Mesenteric fat pad (tissue), 1 donor: ENCODE measurements around the gene DMXL1. TPM values are rescaled to one million over a fixed set of nuclear protein-coding genes. Genes with fewer than 3 reads are reported as not detected.

Experiments
- DNase-seq: peaks from one replicate; pipeline ENCODE4 v3.0.0-alpha.2; 2020; ENCODE audit warnings: low spot score
- long read RNA-seq: library from polyadenylated mRNA; unstranded; transcript quantifications from one replicate; pipeline ENCODE4 v2.0.0, GENCODE V29; 2020
- total RNA-seq: library from RNA; stranded (reverse); fragmentation: NEBNext Ultra II Directional; extraction: Animal tissue kit (Norgen Biotek cat#: 25700); gene quantifications from one replicate; pipeline ENCODE4 v1.2.1, GENCODE V29; 2021
- donor health status: DM: yes; HTN: yes; CAD: no.

The DMXL1 gene, protein sequence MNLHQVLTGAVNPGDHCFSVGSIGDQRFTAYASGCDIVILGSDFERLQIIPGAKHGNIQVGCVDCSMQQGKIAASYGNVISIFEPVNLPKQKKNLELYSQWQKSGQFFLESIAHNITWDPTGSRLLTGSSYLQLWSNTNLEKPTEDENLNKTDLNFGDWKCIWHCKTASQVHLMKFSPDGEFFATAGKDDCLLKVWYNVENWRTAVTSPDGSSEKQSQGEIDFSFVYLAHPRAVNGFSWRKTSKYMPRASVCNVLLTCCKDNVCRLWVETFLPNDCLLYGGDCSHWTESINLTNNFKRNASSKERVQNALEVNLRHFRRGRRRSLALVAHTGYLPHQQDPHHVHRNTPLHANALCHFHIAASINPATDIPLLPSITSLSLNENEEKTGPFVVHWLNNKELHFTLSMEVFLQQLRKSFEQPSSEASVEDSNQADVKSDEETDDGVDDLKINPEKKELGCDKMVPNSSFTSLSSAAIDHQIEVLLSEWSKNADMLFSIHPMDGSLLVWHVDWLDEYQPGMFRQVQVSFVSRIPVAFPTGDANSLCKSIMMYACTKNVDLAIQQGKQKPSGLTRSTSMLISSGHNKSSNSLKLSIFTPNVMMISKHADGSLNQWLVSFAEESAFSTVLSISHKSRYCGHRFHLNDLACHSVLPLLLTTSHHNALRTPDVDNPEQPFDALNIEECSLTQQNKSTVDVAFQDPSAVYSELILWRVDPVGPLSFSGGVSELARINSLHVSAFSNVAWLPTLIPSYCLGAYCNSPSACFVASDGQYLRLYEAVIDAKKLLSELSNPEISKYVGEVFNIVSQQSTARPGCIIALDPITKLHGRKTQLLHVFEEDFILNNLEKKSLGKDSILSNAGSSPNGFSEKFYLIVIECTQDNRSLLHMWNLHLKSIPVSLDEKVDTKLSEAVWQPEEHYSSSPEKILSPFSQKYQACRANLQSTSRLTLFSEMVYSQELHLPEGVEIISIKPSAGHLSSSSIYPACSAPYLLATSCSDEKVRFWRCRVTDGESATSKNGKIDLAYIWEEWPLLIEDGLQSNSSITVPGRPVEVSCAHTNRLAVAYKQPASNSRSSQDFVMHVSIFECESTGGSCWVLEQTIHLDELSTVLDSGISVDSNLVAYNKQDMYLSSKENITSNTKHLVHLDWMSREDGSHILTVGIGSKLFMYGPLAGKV (N-terminal part only)
- 57.0 TPM for total RNA-seq
- long read RNA-seq, partial matches to known transcripts, result 23 of 28 reads
- long read RNA-seq, other reads (novel, unspliced or antisense), result 5 of 28 reads

DNA sequence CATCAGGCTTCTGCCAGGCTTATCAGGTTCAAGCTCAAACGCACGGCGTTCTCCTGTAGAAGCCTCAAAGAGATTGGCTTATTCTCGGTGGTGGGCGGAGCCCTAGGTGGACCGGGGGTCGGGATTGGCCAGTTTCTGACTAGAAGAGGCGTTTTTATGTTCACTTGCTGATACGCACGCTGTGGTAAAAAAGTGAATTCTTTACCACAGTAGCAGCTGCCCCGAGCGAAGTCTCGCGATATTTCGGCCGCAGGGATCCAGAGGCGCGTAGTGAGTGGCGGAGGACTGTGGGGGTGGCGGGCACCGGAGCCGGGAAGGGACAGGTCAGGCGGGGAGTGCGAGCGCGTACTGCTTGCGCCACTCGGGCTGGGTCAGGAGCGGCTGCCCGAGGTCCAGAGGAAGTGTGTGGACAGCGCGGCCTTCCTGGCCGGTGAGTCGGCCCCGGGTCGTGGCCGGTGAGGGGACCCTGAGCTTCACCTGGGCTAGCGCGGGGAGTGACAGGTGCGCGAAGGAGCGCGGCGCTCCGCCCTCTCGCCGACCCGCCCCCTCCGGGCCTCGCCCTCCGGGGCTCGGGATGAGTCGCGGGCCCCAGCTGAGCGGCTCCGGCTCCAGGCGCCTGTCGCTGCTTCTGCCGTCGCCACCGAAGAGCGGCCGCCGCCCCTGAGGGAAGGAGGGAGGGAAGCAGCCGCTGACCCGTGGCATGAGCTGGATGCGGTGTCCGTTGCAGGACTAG is at the start of gene DMXL1:
TSS of gene DMXL1 (plus strand) at position 260 of the 733 bp plus-strand sequence. CDS start 483 bp downstream, outside the sequence.
- DNase-seq, result peak; percentile 99

DNA sequence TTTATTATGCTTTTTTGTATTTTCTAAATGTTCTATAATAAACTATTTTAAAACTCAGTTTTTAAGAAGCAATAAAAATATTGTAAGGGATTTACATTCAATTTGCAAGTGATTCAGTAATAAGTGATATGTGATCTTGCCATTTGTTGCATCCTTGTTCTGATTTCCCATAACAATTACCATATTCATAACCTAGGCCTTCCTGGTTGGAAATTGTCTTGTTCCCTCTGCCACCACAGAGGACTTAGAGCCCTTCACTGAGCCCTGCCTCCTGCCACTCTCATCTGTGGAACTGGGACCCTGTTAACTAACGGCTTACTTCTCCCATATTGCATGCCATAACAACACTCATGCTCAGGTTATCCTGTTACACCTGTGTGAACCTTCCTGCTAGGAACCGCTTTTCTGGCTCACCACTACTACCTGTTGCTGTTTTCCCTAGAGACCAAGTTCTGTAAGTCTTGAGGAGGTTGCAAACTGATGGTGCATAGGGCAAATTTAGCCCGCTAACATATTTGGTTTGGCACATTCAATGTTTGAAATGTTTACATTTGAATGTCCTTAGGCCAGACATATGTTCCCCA is 49.6 kb upstream of the DMXL1 start:
- no peak for DNase-seq

DNA sequence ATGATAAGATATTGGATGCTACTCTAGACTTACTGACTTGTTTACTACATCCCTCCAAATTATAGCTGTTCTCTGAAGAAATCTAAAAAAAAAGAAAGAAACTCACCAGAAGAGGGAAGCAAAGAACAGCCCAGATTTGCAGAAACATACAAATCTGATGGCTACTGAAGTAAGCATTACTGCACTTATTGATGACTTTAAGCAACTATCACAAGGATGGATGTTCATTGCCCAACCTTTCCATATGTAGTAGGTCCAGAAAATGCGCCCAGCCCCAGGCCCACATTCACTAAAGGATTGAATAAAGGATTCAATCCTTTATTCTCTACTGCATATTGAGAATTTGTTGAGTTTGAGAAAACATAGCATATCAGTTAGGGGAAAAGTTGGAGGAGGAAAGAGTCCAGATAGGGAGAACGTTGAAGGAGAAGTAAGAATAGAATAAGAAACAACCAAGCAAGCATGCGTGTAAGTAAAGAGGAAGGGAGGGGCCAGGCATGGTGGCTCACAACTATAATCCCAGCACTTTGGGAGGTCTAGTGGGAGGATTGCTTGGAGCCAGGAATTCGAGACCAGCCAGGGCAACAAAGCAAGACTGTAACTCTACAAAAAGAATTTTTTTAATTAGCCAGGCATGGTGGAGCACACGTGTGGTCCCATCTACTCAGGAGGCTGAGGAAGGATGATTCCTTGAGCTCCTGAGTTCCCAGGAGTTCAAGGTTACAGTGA is 48.7 kb upstream of the DMXL1 start:
- no peak for DNase-seq

DNA sequence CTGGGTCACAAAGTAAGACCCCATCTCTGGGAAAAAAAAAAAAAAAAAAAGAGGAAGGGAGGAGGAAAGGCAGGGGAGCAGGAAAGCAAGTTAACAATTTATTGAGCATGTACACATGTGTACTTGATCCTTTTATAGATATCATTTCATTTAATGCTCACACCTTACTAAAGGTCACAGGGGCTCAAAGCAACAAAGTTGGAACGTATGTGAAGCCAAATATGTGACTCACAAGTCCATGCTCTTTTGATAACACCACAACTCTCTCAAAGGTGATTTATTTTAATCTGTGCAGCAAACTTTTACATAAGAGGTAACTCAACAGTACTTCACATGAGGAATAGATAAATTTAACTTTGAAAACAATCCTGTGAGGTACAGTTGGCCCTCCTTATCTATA is 48.1 kb upstream of the DMXL1 start:
- DNase-seq, result no peak

DNA sequence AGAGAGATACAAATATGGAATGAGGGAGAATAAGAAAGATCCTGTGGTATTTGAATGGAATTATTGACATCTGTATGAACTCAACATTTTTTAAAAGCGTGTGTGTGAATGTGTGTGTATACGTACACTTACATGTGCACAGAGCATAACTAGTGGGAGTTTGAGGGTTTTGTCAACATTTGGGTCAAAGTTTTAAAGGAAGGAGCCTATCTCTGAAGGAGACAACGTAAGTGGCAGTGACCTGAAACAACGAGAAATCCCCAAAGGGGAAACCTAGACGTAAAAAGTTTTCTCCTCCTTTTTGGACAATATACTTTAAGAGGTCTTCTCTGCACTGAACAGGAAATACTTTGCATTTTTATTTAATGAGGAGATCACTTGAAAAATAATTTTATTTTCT is 42.3 kb upstream of the DMXL1 start:
- DNase-seq, result no peak

DNA sequence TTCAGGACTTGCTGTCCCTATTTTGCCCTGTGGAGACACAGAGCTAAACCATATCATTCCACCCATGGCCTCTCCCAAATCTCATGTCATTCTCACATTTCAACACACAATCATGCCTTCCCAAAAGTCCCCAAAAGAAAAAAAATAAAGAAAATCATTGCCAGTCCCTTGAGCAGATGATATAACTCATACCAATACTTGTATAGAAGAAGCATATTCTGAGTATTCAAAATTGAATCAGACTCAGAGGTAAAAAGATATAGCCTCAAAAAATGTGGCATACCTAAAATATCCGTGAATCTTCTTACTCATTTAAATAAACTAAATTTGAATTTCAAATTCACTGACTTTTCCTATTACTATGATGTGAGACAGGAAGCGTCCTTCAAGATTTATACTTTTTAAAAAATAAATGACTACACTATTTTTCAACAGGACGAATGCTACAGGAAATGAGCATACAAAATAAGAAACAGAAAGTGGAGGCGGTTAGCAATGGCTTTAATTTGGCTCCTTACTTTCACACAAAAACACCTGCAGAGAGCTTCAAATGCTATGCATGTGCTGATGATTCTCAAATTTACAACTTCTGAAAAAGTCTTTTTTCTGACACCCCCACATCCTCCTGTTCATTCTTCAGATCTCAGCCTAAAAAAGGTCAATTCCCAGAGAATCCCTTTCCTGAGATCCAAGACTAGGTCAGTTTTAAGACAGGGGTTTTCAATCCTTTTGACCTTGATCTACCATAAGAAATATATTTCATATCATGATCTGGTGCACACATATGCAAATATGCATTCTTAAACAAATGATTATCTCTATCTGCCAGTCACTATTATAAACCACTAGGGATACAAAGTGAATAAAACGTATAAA is 39.6 kb upstream of the DMXL1 start:
- no peak for DNase-seq

DNA sequence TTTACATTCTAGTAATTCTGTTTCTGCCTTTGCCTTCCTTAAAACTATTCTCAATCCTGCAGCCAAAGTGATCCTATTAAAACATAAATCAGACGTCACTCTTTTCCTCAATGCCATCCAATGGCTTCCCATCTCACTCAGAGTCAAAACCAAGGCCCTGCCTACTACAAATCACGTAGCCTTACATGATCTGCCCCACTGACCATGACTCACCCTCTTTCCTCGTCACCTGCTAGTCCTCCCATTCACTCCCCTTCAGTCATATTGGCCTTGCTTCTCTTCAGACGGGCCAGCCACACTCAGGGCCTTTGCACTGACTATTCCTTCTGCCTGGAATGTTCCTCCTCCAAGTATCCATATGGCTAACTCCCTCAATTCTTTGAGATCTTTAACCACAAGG is 39.0 kb upstream of the DMXL1 start:
- no peak for DNase-seq

DNA sequence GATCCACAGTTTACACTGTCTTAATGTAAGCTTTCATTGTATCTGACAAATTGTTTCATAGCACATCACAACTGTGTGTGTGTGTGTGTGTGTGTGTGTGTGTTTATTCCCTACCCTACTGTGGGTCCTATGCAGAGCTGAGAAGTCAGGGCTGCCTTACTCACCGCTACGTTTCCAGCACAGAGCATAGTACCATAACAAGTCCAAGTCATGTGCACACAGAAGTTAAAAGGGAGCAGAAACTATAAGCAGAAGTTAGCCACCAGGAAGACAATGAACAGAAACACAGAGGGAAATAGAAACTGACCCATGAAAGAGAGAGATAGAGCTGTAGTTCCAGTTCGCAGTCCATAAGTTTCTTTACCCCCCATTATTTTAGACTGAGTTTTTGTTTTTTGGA is 38.2 kb upstream of the DMXL1 start:
- DNase-seq, result no peak

DNA sequence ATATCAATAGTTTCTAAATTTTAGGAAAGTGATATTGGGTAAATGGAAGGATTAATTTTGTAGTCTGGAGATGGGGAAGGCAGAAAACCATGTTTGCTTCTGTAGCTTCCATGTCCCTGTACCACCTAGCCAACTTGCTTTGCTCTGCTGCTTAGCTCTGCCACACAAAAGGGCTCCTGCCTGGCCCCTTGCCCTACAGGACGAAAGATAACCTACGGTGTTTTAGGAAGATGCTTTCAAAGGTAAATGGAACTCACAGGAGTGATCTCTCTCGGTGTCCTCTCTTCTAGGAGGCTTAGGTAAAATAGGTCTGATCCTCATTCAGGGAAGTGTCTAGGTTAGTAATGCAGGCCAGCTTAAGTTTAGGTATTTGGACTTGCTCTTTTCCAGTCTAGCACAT is 37.8 kb upstream of the DMXL1 start:
- DNase-seq, result no peak

DNA sequence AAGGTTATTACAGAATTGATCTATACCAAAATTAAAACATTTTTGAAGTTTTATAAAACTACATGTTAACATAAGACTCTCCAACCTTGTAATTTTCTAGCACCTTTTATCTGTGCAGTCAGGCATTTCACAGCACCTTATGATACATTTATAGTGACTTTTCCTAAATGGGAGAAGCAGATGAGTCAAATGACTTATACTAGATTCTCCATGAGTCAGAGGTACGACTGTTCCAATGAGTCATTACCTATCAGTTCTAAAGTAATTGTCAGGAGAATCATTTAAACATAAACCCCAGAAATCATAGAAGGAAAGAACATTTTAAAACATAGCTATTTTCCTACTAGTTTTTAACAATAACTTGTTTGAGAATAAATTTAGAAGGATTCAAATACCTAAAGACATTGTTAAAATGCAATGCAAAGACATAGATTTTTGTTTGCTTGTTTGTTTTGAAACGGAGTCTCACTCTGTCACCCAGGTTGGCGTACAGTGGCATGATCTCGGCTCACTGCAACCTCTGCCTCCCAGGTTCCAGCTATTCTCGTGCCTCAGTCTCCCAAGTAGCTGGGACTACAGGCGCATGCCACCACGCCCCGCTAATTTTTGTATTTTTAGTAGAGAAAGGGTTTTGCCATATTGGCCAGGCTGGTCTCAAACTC is 34.7 kb upstream of the DMXL1 start:
- DNase-seq, result no peak

DNA sequence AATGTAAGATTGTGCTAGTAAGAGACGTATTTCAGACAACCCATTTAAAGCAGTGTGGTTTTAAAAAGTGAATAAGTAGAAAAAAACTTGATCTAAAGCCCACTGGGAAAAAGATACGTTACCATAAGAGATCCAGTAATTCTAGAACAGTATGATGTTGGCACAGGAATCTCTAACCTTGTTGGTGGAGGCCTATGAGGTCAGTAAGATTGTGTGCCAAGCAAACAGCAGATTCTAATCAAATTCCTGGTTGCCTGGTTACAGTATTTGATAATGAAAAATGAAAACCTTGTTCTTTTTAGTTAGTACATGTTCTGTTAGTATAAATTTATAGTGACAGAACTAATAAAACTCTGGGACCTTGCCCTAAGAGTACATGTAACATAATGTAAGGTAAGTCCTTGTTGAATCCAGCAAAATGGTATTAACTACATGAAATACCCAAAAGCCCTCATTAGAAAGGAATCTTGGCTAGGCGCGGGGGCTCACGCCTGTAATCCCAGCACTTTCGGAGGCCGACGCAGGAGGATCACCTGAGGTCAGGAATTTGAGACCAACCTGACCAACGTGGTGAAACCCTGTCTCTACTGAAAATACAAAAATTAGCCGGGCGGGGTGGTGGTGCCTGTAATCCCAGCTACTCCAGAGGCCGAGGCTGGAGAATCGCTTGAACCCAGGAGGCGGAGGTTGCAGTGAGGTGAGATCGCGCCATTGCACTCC is 33.2 kb upstream of the DMXL1 start:
- no peak for DNase-seq

DNA sequence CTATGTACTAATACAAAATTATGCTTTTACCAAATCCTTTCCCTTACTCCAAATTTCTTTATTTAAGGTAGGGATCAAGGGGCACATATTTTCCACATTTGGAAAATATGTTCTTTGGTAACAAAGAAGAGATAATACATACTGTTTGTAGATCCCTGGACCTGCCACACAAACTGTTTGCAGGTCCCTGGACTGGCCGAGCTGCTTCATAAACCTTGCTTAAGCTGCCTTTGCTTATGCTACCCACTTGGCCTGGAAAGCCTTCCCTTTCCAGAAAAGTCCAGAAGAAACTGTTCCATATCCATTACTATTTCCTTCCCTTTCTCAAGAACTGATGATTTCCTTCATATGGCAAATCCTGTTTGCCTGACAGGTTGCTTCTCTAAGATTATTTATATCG is 22.6 kb upstream of the DMXL1 start:
- DNase-seq, result no peak

DNA sequence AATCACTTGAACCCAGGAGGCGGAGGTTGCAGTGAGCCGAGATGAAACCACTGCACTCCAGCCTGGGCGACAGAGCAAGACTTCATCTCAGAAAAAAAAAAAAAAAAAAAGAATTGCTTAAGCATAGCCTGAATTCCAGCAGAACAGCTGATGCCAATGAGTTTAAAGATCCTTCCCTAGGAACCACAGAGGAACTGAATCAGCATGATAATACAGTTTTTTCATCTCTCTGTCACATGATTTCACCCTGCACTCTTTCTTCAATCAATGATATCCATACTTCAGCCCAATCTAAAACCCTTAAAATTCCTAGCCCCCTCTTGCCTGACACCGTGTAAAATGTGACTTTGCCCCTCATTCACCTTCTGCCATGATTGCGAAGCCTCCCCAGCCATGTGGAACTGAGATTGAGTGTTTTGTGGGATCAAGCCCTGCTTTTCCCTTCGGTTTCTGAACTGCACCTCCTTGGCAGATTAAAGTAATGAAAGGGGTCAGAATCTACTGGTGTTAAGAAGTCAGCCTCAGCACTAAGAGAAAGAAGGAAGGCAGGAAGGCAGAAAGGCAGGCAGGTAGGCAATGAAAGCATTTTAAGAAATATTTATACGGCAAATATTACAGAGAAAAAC is 20.9 kb upstream of the DMXL1 start:
- DNase-seq, result no peak

DNA sequence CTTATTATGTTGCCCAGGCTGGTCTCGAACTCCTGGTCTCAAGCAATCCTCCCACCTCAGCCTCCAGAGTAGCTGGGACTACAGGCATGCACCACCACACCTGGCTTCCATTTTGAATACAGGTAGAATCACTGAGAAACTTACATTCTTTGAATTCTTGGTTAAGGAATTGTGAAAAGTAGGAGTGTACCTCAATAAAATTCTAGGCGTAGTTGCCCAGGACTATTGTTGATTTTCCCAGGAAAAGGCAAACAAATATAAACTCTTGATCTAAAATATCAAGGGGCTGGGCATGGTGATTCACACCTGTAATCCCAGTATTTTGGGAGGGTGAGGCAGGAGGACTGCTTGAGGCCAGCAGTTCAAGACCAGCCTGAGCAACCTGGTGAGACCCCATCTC is 16.8 kb upstream of the DMXL1 start:
- DNase-seq, result no peak

DNA sequence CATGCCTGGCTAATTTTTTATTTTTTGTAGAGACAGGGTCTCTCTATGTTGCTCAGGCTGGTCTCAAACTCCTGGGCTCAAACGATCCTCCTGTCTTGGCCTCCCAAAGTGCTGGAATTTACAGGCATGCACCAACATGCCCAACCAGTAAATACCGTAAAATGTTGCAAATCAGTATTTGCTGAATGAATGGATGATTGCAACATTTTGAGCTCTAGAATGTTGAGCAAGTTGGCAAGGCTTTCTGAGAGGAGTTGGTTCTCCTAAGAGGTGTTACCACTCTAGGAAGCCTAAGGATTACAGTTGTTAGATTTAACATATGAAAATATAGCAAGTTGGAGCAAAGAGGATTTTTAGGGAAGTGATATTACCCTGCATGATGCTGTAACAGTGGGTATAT is 15.6 kb upstream of the DMXL1 start:
- no peak for DNase-seq

DNA sequence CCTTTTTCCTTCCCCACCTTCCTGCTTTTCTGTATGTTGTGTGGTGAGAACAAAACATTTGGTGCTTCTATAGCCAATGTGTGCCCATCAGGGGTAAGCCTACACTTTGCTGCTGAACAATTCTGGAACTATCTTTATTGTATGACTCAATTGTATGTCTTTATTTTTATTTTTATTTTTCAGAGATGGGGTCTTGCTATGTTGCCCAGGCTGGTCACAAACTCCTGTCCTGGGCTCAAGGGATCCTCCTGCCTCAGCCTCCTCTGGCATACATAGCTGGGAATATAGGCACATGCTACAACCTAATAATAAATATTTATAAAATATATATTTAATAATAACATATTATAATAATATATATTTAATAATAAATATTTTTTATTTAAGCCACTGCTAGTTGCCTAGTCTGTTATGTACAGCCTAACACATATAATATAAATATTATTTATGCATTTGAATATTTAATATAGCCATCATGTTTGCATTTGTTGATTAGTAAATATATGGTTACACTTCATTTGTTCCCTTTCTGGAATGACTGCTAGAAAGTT is 11.8 kb upstream of the DMXL1 start:
- DNase-seq, result no peak

DNA sequence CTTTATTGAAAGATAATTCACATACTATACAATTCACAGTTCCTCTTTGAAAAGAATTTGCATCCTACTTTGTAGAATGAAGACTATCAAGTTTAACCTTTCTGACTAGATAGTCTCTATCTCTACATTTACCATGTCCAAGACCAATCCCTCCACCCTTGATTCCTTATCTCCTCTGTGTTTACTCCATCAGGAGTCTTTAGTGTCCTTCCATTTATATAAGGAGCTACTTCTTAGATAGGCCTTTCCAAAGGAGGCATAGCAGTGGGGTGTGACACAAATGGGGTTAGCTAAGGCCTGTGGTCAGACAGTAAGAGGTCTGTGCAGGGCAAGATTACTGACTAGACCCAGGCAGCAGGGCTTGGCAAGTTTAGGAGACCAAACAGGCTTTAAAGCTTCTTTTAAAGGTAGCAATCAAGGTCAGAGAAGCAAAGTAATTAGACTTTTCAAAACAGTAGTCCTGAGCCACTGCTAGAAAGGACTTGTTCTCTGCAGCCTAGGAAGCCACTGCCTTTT is 11.1 kb upstream of the DMXL1 start:
- DNase-seq, result no peak
